DND-41 (cell line): Measurements from ENCODE around the gene ZMIZ1.

Source experiments
- ATAC-seq: fragments of 200-7000 bp; cut with Tn5 transposase; 3 replicates; pipeline ENCODE4 v1.9.1; 2021; ENCODE audit warnings: low read depth; ENCODE audit not compliant: insufficient read depth
- DNase-seq: peaks from one replicate; pipeline ENCODE4 v3.0.0-alpha.2; 2020
- H2AFZ ChIP-seq: 2 replicates; pipeline ENCODE4 v1.6.0; 2012; ENCODE audit warnings: low read depth, low read length
- H3K27ac ChIP-seq: 2 replicates; pipeline ENCODE4 v1.5.1; 2012; ENCODE audit warnings: low read length, inconsistent platforms
- H3K27me3 ChIP-seq: fragments of 200-600 bp; sonication (generic); 2 replicates; pipeline ENCODE4 v1.6.0; 2012; ENCODE audit warnings: low read length, mild to moderate bottlenecking, inconsistent platforms; ENCODE audit not compliant: insufficient read depth, poor library complexity
- H3K36me3 ChIP-seq: 2 replicates; pipeline ENCODE4 v1.5.1; 2012; ENCODE audit warnings: low read length, inconsistent platforms; ENCODE audit not compliant: insufficient read depth
- H3K4me1 ChIP-seq: 2 replicates; pipeline ENCODE4 v1.5.1; 2012; ENCODE audit warnings: mild to moderate bottlenecking, low read length; ENCODE audit not compliant: insufficient read depth
- H3K4me2 ChIP-seq: 2 replicates; pipeline ENCODE4 v1.6.0; 2012; ENCODE audit warnings: mild to moderate bottlenecking, moderate library complexity, low read length, inconsistent platforms; ENCODE audit not compliant: insufficient read depth
- H3K4me3 ChIP-seq, 2 experiments: fragments of 200-600 bp in 1 of 2; shearing (Covaris generic) in 1 of 2; 2 replicates each; pipeline ENCODE4 v1.5.1; 2012 to 2016; ENCODE audit warnings: inconsistent platforms in 2 of 2, low read length in 2 of 2, mild to moderate bottlenecking in 2 of 2, low read depth in 1 of 2, moderate library complexity in 1 of 2
- H3K79me2 ChIP-seq: 2 replicates; pipeline ENCODE4 v1.6.0; 2012; ENCODE audit warnings: low read length, inconsistent platforms; ENCODE audit not compliant: insufficient read depth
- H3K9ac ChIP-seq: 2 replicates; pipeline ENCODE4 v1.6.0; 2012; ENCODE audit warnings: low read depth, mild to moderate bottlenecking, inconsistent platforms, low read length, moderate library complexity
- H3K9me3 ChIP-seq: 2 replicates; pipeline ENCODE4 v1.5.1; 2012; ENCODE audit warnings: low read length, moderate library complexity, mild to moderate bottlenecking, inconsistent platforms; ENCODE audit not compliant: insufficient read depth, severe bottlenecking
- H4K20me1 ChIP-seq: 2 replicates; pipeline ENCODE4 v1.6.0; 2012; ENCODE audit warnings: low read length; ENCODE audit not compliant: insufficient read depth
- CTCF ChIP-seq: IDR thresholded peaks from 2 replicates; pipeline ENCODE4 v1.5.1; 2012; ENCODE audit warnings: borderline replicate concordance, low read length, moderate library complexity, mild to moderate bottlenecking; ENCODE audit not compliant: poor library complexity, severe bottlenecking; ENCODE audit errors: extremely low read depth
- EZH2 ChIP-seq: IDR thresholded peaks from 3 replicates; pipeline ENCODE4 v1.6.1; 2012; ENCODE audit warnings: borderline replicate concordance, low read depth, mild to moderate bottlenecking, moderate library complexity, low read length, inconsistent platforms; ENCODE audit not compliant: severe bottlenecking

ZMIZ1 gene

GRCh38 chr10:79130846-79131245, 62.1 kb downstream of the ZMIZ1 start:
- Histone ChIP-seq H3K4me2 (no peak overlapping the region), H3K4me3 (no peak overlapping the region), H4K20me1 (peaks cover 19% of the 10 kb centered on the region), H3K27me3 (no peaks in the 10 kb centered on the region), H3K4me1 (peaks cover 45% of the 10 kb centered on the region), H3K9ac (no peak overlapping the region), H3K9me3 (no peaks in the 10 kb centered on the region), H3K79me2 (peaks cover 47% of the 10 kb centered on the region), H2AFZ (no peak overlapping the region), H3K27ac (peak overlapping the region; percentile 24; the same call in 1 of the 2 replicates), H3K36me3 (peaks cover 25% of the 10 kb centered on the region)
- TF ChIP-seq CTCF, result no peak
- TF ChIP-seq EZH2, result no peak
- no peak for DNase-seq
- no peak for ATAC-seq

- Histone ChIP-seq H3K4me3 (no peak overlapping the region), H2AFZ (no peak overlapping the region), H3K36me3 (peaks cover 22% of the 10 kb centered on the region), H3K79me2 (peaks cover 57% of the 10 kb centered on the region), H3K27me3 (no peaks in the 10 kb centered on the region), H3K9me3 (no peaks in the 10 kb centered on the region), H3K9ac (no peak overlapping the region), H3K4me2 (no peak overlapping the region), H3K4me1 (peaks cover 57% of the 10 kb centered on the region), H4K20me1 (peaks cover 14% of the 10 kb centered on the region), H3K27ac (peak overlapping the region; percentile 71)
- DNase-seq, result no peak
- no peak for TF ChIP-seq CTCF
- no peak for TF ChIP-seq EZH2
- ATAC-seq, result no peak
Observed at GRCh38 chr10:79131836-79132631, 63.3 kb downstream of the ZMIZ1 start.

GRCh38 chr10:79132681-79133381, 64.1 kb downstream of the ZMIZ1 start:
- peaks cover 22% of the 10 kb centered on the region for H3K36me3 ChIP-seq
- H3K4me3 ChIP-seq, result no peak overlapping the region
- peak overlapping the region; percentile 71 for H3K27ac ChIP-seq
- peaks cover 12% of the 10 kb centered on the region for H4K20me1 ChIP-seq
- TF ChIP-seq CTCF, result no peak
- TF ChIP-seq EZH2, result no peak
- DNase-seq (no peak), ATAC-seq (no peak)
- H3K79me2 ChIP-seq, result peaks cover 60% of the 10 kb centered on the region
- H3K27me3 ChIP-seq, result no peaks in the 10 kb centered on the region
- H3K9ac ChIP-seq, result no peak overlapping the region; the same call in 1 of the 2 replicates
- no peaks in the 10 kb centered on the region for H3K9me3 ChIP-seq
- H3K4me2 ChIP-seq, result no peak overlapping the region
- H2AFZ ChIP-seq, result no peak overlapping the region
- H3K4me1 ChIP-seq, result peaks cover 65% of the 10 kb centered on the region
